ENCODE results near the gene KCNF1.

The KCNF1 gene

GRCh38 chr2:10947446-10948187 is 35.9 kb downstream of the KCNF1 start:
- Histone ChIP-seq H4K8ac (ENCODE audit: low read depth, low read length) (no peak overlapping the region), H3K27me3 (ENCODE audit: control insufficient read depth in 3 of 3, insufficient read depth in 3 of 3, low read depth in 1 of 3, low read length in 3 of 3) (peaks cover 0 to 7% (median 0%) of the 10 kb centered on the region in 3 experiments), H3K14ac (ENCODE audit: low read length) (no peak overlapping the region), H3K23ac (ENCODE audit: low read depth, low read length, poor library complexity) (no peak overlapping the region), H3K9me3 (replicated peaks in 1 of 2; ENCODE audit: control insufficient read depth in 2 of 2, insufficient read depth in 1 of 2, low read depth in 1 of 2, low read length in 2 of 2) (peaks cover 0 to 2% of the 10 kb centered on the region in 2 donors), H3K4ac (ENCODE audit: low read length) (no peak overlapping the region), H3K18ac (ENCODE audit: low read length) (peak overlapping the region; percentile 42), H2BK12ac (ENCODE audit: low read length) (no peak overlapping the region), H2AFZ (ENCODE audit: low read length) (no peak overlapping the region), H3K27ac (replicated peaks; ENCODE audit: low read length) (no peak overlapping the region), H3K4me1 (ENCODE audit: control insufficient read depth in 2 of 2, insufficient read depth in 1 of 2, low read depth in 1 of 2, low read length in 2 of 2) (peaks cover 0 to 5% of the 10 kb centered on the region in 2 donors), H2AK5ac (ENCODE audit: low read depth, low read length) (no peak overlapping the region), H3K4me3 (ENCODE audit: low read length in 2 of 2) (no peak overlapping the region), H2BK120ac (ENCODE audit: low read depth, low read length) (no peak overlapping the region), H4K91ac (ENCODE audit: low read depth, low read length, poor library complexity) (no peak overlapping the region), H2BK5ac (ENCODE audit: low read length) (no peak overlapping the region), H3K9ac (ENCODE audit: low read depth, low read length, poor library complexity) (no peak overlapping the region), H3K4me2 (ENCODE audit: insufficient read depth, low read length, poor library complexity, severe bottlenecking) (no peak overlapping the region), H2BK15ac (ENCODE audit: low read length) (no peak overlapping the region), H3K36me3 (replicated peaks in 1 of 2; ENCODE audit: control insufficient read depth in 2 of 2, insufficient read depth in 2 of 2, low read length in 2 of 2) (no peaks in the 10 kb centered on the region), H3K79me1 (ENCODE audit: low read depth, low read length) (no peaks in the 10 kb centered on the region)
- no CpG with 5 or more reads among the region's 11 CpGs for WGBS, 2 donors (ENCODE audit: extremely low coverage in 2 of 2, insufficient read length in 2 of 2, insufficient replicate concordance in 1 of 2)
- no peak for DNase-seq (ENCODE audit: low spot score)

DNA sequence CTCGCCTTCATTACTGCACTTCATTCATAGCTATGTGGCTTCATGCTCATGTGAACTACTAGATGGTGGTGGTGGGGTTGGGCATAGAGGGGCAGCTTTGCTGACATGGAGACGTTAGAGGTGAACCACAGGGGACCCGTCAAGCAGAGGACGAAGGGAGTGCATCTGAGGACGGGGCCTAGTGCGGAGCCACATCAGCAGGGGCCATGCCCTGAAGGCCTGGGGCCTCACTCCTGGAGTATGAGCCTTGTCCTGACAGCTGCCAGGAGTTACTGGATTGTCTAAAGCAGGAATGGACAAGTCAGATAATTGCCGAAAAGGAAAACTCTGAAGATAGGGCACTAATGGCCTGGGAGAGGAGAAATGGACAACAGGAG is 36.4 kb downstream of the KCNF1 start:
- H3K27ac ChIP-seq (replicated peaks; ENCODE audit: low read length): no peak overlapping the region
- peaks cover 0 to 5% of the 10 kb centered on the region in 2 donors for H3K4me1 ChIP-seq (ENCODE audit: control insufficient read depth in 2 of 2, insufficient read depth in 1 of 2, low read depth in 1 of 2, low read length in 2 of 2)
- H2BK15ac ChIP-seq (ENCODE audit: low read length): peak overlapping the region; percentile 23
- WGBS, 2 donors (ENCODE audit: extremely low coverage in 2 of 2, insufficient read length in 2 of 2, insufficient replicate concordance in 1 of 2): no CpG with 5 or more reads among the region's 7 CpGs
- H2BK5ac ChIP-seq (ENCODE audit: low read length): peak overlapping the region; percentile 21
- no peak overlapping the region for H3K4ac ChIP-seq (ENCODE audit: low read length)
- H2BK12ac ChIP-seq (ENCODE audit: low read length): no peak overlapping the region
- no peak overlapping the region for H2BK120ac ChIP-seq (ENCODE audit: low read depth, low read length)
- H3K27me3 ChIP-seq (ENCODE audit: control insufficient read depth in 3 of 3, insufficient read depth in 3 of 3, low read depth in 1 of 3, low read length in 3 of 3): peaks cover 0 to 7% (median 0%) of the 10 kb centered on the region in 3 experiments
- no peak overlapping the region for H3K23ac ChIP-seq (ENCODE audit: low read depth, low read length, poor library complexity)
- H4K8ac ChIP-seq (ENCODE audit: low read depth, low read length): no peak overlapping the region
- no peak for DNase-seq (ENCODE audit: low spot score)
- H4K91ac ChIP-seq (ENCODE audit: low read depth, low read length, poor library complexity): no peak overlapping the region
- peaks cover 0 to 2% of the 10 kb centered on the region in 2 donors for H3K9me3 ChIP-seq (replicated peaks in 1 of 2; ENCODE audit: control insufficient read depth in 2 of 2, insufficient read depth in 1 of 2, low read depth in 1 of 2, low read length in 2 of 2)
- H2AK5ac ChIP-seq (ENCODE audit: low read depth, low read length): no peak overlapping the region
- H2AFZ ChIP-seq (ENCODE audit: low read length): no peak overlapping the region
- no peak overlapping the region for H3K4me3 ChIP-seq (ENCODE audit: low read length in 2 of 2)
- H3K14ac ChIP-seq (ENCODE audit: low read length): peak overlapping the region; percentile 95
- H3K9ac ChIP-seq (ENCODE audit: low read depth, low read length, poor library complexity): no peak overlapping the region
- H3K4me2 ChIP-seq (ENCODE audit: insufficient read depth, low read length, poor library complexity, severe bottlenecking): no peak overlapping the region
- no peaks in the 10 kb centered on the region for H3K36me3 ChIP-seq (replicated peaks in 1 of 2; ENCODE audit: control insufficient read depth in 2 of 2, insufficient read depth in 2 of 2, low read length in 2 of 2)
- no peaks in the 10 kb centered on the region for H3K79me1 ChIP-seq (ENCODE audit: low read depth, low read length)
- H3K18ac ChIP-seq (ENCODE audit: low read length): peak overlapping the region; percentile 24

DNA sequence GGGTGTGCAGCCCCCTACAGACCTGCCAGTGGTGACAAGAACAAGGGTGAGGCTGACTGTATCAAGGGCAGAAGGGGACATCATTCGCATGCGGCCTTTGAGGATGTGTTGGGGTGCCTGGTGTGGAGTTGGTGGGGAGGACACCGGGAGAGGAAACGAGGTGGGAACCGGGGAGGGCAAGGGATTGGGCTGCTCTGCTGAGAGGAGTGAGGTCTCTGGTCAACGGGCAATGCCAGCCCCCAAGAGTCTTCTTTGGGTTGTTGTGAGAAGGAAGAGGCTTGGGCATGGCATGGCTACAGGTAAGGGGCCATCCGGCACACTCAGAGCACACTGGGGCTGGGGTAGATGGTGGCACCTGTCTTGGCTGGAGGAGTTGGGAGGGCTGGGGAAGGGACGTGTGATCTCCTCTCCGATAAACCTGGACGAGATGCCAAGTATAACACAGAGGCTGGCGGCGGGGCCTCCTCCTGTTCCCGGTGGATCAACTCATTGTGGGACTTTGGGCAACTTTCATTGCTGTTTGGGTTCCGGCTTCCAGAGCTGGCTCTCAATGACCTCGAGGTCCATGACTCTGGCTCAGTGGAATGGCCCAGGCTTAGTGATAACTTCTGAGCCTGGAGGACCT is 37.0 kb downstream of the KCNF1 start:
- H2BK12ac ChIP-seq (ENCODE audit: low read length): no peak overlapping the region
- peaks cover 0 to 2% of the 10 kb centered on the region in 2 donors for H3K9me3 ChIP-seq (replicated peaks in 1 of 2; ENCODE audit: control insufficient read depth in 2 of 2, insufficient read depth in 1 of 2, low read depth in 1 of 2, low read length in 2 of 2)
- no peak overlapping the region for H3K23ac ChIP-seq (ENCODE audit: low read depth, low read length, poor library complexity)
- no peak overlapping the region for H3K4me2 ChIP-seq (ENCODE audit: insufficient read depth, low read length, poor library complexity, severe bottlenecking)
- H2BK120ac ChIP-seq (ENCODE audit: low read depth, low read length): no peak overlapping the region
- H3K14ac ChIP-seq (ENCODE audit: low read length): peak overlapping the region; percentile 95
- H2AK5ac ChIP-seq (ENCODE audit: low read depth, low read length): no peak overlapping the region
- no peak overlapping the region for H4K8ac ChIP-seq (ENCODE audit: low read depth, low read length)
- no CpG with 5 or more reads among the region's 15 CpGs for WGBS, 2 donors (ENCODE audit: extremely low coverage in 2 of 2, insufficient read length in 2 of 2, insufficient replicate concordance in 1 of 2)
- H2BK5ac ChIP-seq (ENCODE audit: low read length): peak overlapping the region; percentile 21
- no peak overlapping the region for H4K91ac ChIP-seq (ENCODE audit: low read depth, low read length, poor library complexity)
- H2BK15ac ChIP-seq (ENCODE audit: low read length): peak overlapping the region; percentile 23
- H3K9ac ChIP-seq (ENCODE audit: low read depth, low read length, poor library complexity): no peak overlapping the region
- H3K79me1 ChIP-seq (ENCODE audit: low read depth, low read length): no peaks in the 10 kb centered on the region
- H3K36me3 ChIP-seq (replicated peaks in 1 of 2; ENCODE audit: control insufficient read depth in 2 of 2, insufficient read depth in 2 of 2, low read length in 2 of 2): no peaks in the 10 kb centered on the region
- H3K4me1 ChIP-seq (ENCODE audit: control insufficient read depth in 2 of 2, insufficient read depth in 1 of 2, low read depth in 1 of 2, low read length in 2 of 2): peaks cover 0 to 5% of the 10 kb centered on the region in 2 donors
- no peak overlapping the region for H2AFZ ChIP-seq (ENCODE audit: low read length)
- H3K27me3 ChIP-seq (ENCODE audit: control insufficient read depth in 3 of 3, insufficient read depth in 3 of 3, low read depth in 1 of 3, low read length in 3 of 3): peaks cover 0 to 7% (median 0%) of the 10 kb centered on the region in 3 experiments
- no peak overlapping the region for H3K27ac ChIP-seq (replicated peaks; ENCODE audit: low read length)
- no peak overlapping the region for H3K4me3 ChIP-seq (ENCODE audit: low read length in 2 of 2)
- no peak overlapping the region for H3K18ac ChIP-seq (ENCODE audit: low read length)
- no peak overlapping the region for H3K4ac ChIP-seq (ENCODE audit: low read length)
- DNase-seq (ENCODE audit: low spot score): no peak

DNA sequence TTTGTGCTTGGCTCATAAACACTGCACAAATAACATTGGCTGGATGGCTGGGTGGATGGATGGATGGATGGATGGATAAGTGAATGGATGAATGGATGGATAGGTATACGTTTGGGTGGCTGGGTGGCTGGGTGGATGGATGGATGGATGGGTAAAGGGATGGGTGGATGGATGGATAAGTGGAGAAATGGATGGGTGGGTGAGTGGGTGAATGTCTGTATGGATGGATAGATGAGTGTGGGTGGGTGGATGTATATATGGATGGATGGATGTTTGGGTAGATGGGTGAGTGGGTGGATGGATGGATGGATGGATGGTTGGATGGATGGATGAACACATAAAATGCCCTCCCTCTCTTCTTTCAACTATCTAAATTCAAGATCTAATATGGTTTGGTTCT is 38.1 kb downstream of the KCNF1 start:
- Histone ChIP-seq H3K18ac (ENCODE audit: low read length) (no peak overlapping the region), H3K4ac (ENCODE audit: low read length) (no peak overlapping the region), H3K4me3 (ENCODE audit: low read length in 2 of 2) (no peak overlapping the region), H3K23ac (ENCODE audit: low read depth, low read length, poor library complexity) (no peak overlapping the region), H3K4me1 (ENCODE audit: control insufficient read depth in 2 of 2, insufficient read depth in 1 of 2, low read depth in 1 of 2, low read length in 2 of 2) (peaks cover 0 to 5% of the 10 kb centered on the region in 2 donors), H3K9me3 (replicated peaks in 1 of 2; ENCODE audit: control insufficient read depth in 2 of 2, insufficient read depth in 1 of 2, low read depth in 1 of 2, low read length in 2 of 2) (peaks cover 0 to 2% of the 10 kb centered on the region in 2 donors), H2BK12ac (ENCODE audit: low read length) (no peak overlapping the region), H2BK120ac (ENCODE audit: low read depth, low read length) (no peak overlapping the region), H3K9ac (ENCODE audit: low read depth, low read length, poor library complexity) (no peak overlapping the region), H2BK5ac (ENCODE audit: low read length) (no peak overlapping the region), H3K27ac (replicated peaks; ENCODE audit: low read length) (no peak overlapping the region), H3K4me2 (ENCODE audit: insufficient read depth, low read length, poor library complexity, severe bottlenecking) (no peak overlapping the region), H3K14ac (ENCODE audit: low read length) (no peak overlapping the region), H2AFZ (ENCODE audit: low read length) (no peak overlapping the region), H4K8ac (ENCODE audit: low read depth, low read length) (no peak overlapping the region), H2BK15ac (ENCODE audit: low read length) (no peak overlapping the region), H3K79me1 (ENCODE audit: low read depth, low read length) (no peaks in the 10 kb centered on the region), H2AK5ac (ENCODE audit: low read depth, low read length) (no peak overlapping the region), H3K27me3 (ENCODE audit: control insufficient read depth in 3 of 3, insufficient read depth in 3 of 3, low read depth in 1 of 3, low read length in 3 of 3) (peaks cover 0 to 7% (median 0%) of the 10 kb centered on the region in 3 experiments), H4K91ac (ENCODE audit: low read depth, low read length, poor library complexity) (no peak overlapping the region), H3K36me3 (replicated peaks in 1 of 2; ENCODE audit: control insufficient read depth in 2 of 2, insufficient read depth in 2 of 2, low read length in 2 of 2) (no peaks in the 10 kb centered on the region)
- WGBS, 2 donors (ENCODE audit: extremely low coverage in 2 of 2, insufficient read length in 2 of 2, insufficient replicate concordance in 1 of 2): 100% methylated on average over 1 of the region's 1 CpG; no CpG with 5 or more reads in 1 of the 2 donors
- DNase-seq (ENCODE audit: low spot score): no peak
